WTC11 (cell line): ENCODE data around the gene SYCE3. TPM values are rescaled to one million over a fixed set of nuclear protein-coding genes. Genes with fewer than 3 reads are reported as not detected.
A peak's percentile ranks its signal among the peaks of the same experiment; 100 is the strongest.

Experiments used
- AR ChIP-seq: fragments of 250-450 bp; sonication (Bioruptor Pico); IDR thresholded peaks from 2 replicates; pipeline ENCODE4 v1.9.0; 2021; ENCODE audit warnings: mild to moderate bottlenecking
- ARID4B ChIP-seq: sonication (generic); formaldehyde crosslinking; IDR thresholded peaks from 2 replicates; pipeline ENCODE4 v1.8.0; 2023; ENCODE audit warnings: missing genetic modification reagents, mild to moderate bottlenecking, borderline replicate concordance
- ATF3 ChIP-seq: sonication (generic); formaldehyde crosslinking; conservative IDR thresholded peaks from 2 replicates; pipeline ENCODE4 v1.8.1; 2022; ENCODE audit warnings: mild to moderate bottlenecking, missing genetic modification reagents
- CREB1 ChIP-seq: sonication (generic); formaldehyde crosslinking; IDR thresholded peaks from 2 replicates; pipeline ENCODE4 v1.8.0; 2023; ENCODE audit warnings: mild to moderate bottlenecking, missing genetic modification reagents
- CREM ChIP-seq: sonication (generic); formaldehyde crosslinking; IDR thresholded peaks from 2 replicates; pipeline ENCODE4 v1.8.1; 2022; ENCODE audit warnings: mild to moderate bottlenecking, missing genetic modification reagents, moderate library complexity
- EMX1 ChIP-seq: fragments of 250-450 bp; sonication (Bioruptor Pico); IDR thresholded peaks from 2 replicates; pipeline ENCODE4 v1.8.0; 2021; ENCODE audit warnings: mild to moderate bottlenecking
- FOXJ3 ChIP-seq: sonication (generic); formaldehyde crosslinking; IDR thresholded peaks from 2 replicates; pipeline ENCODE4 v1.9.0; 2021; ENCODE audit warnings: missing genetic modification reagents, mild to moderate bottlenecking, borderline replicate concordance
- FOXP1 ChIP-seq: sonication (generic); formaldehyde crosslinking; IDR thresholded peaks from 2 replicates; pipeline ENCODE4 v1.8.0; 2022; ENCODE audit warnings: missing genetic modification reagents, mild to moderate bottlenecking, moderate library complexity, borderline replicate concordance
- FOXP4 ChIP-seq: sonication (generic); formaldehyde crosslinking; IDR thresholded peaks from 2 replicates; pipeline ENCODE4 v1.8.0; 2022; ENCODE audit warnings: mild to moderate bottlenecking, missing genetic modification reagents
- IRF2 ChIP-seq: sonication (generic); formaldehyde crosslinking; IDR thresholded peaks from 2 replicates; pipeline ENCODE4 v1.8.0; 2022; ENCODE audit warnings: low read depth, missing genetic modification reagents, borderline replicate concordance
- JUN ChIP-seq: sonication (generic); formaldehyde crosslinking; IDR thresholded peaks from 2 replicates; pipeline ENCODE4 v1.8.0; 2023; ENCODE audit warnings: mild to moderate bottlenecking, missing genetic modification reagents
- KAT7 ChIP-seq: sonication (generic); formaldehyde crosslinking; IDR thresholded peaks from 2 replicates; pipeline ENCODE4 v1.8.1; 2023; ENCODE audit warnings: missing genetic modification reagents, mild to moderate bottlenecking, borderline replicate concordance
- MYBL2 ChIP-seq: sonication (generic); formaldehyde crosslinking; IDR thresholded peaks from 2 replicates; pipeline ENCODE4 v1.8.1; 2023; ENCODE audit warnings: mild to moderate bottlenecking, moderate library complexity, missing genetic modification reagents
- NR3C1 ChIP-seq: sonication (generic); formaldehyde crosslinking; conservative IDR thresholded peaks from 2 replicates; pipeline ENCODE4 v1.8.1; 2023; ENCODE audit warnings: low read depth, mild to moderate bottlenecking, missing genetic modification reagents
- OVOL2 ChIP-seq: fragments of 250-450 bp; sonication (Bioruptor Pico); IDR thresholded peaks from 2 replicates; pipeline ENCODE4 v1.9.0; 2021; ENCODE audit warnings: mild to moderate bottlenecking, borderline replicate concordance
- PRRX2 ChIP-seq: fragments of 250-450 bp; sonication (Bioruptor Pico); IDR thresholded peaks from 2 replicates; pipeline ENCODE4 v1.8.0; 2021; ENCODE audit warnings: mild to moderate bottlenecking
- RELA ChIP-seq: sonication (generic); formaldehyde crosslinking; IDR thresholded peaks from 2 replicates; pipeline ENCODE4 v1.8.1; 2022; ENCODE audit warnings: missing genetic modification reagents, mild to moderate bottlenecking, borderline replicate concordance
- TCF7 ChIP-seq: sonication (generic); formaldehyde crosslinking; IDR thresholded peaks from 2 replicates; pipeline ENCODE4 v1.8.0; 2022; ENCODE audit warnings: mild to moderate bottlenecking, low read depth, missing genetic modification reagents, moderate library complexity
- TEAD1 ChIP-seq: sonication (generic); formaldehyde crosslinking; IDR thresholded peaks from 2 replicates; pipeline ENCODE4 v1.8.0; 2022; ENCODE audit warnings: mild to moderate bottlenecking, missing genetic modification reagents
- TEAD4 ChIP-seq: sonication (generic); formaldehyde crosslinking; IDR thresholded peaks from 2 replicates; pipeline ENCODE4 v1.8.0; 2022; ENCODE audit warnings: mild to moderate bottlenecking, missing genetic modification reagents
- ZBTB21 ChIP-seq: sonication (generic); formaldehyde crosslinking; IDR thresholded peaks from 2 replicates; pipeline ENCODE4 v1.8.1; 2023; ENCODE audit warnings: mild to moderate bottlenecking, missing genetic modification reagents, borderline replicate concordance
- ZNF121 ChIP-seq: sonication (generic); formaldehyde crosslinking; IDR thresholded peaks from 2 replicates; pipeline ENCODE4 v1.8.0; 2023; ENCODE audit warnings: missing genetic modification reagents
- ZNF232 ChIP-seq: sonication (generic); formaldehyde crosslinking; IDR thresholded peaks from 2 replicates; pipeline ENCODE4 v1.8.0; 2022; ENCODE audit warnings: mild to moderate bottlenecking, missing genetic modification reagents
- ZNF263 ChIP-seq: sonication (generic); formaldehyde crosslinking; IDR thresholded peaks from 2 replicates; pipeline ENCODE4 v1.8.1; 2022; ENCODE audit warnings: low read depth, mild to moderate bottlenecking, moderate library complexity, missing genetic modification reagents
- ZNF423 ChIP-seq: fragments of 250-450 bp; sonication (Bioruptor Pico); IDR thresholded peaks from 2 replicates; pipeline ENCODE4 v2.1.2; 2022; ENCODE audit warnings: mild to moderate bottlenecking, moderate library complexity
- ZNF671 ChIP-seq: fragments of 250-450 bp; sonication (Bioruptor Pico); IDR thresholded peaks from 2 replicates; pipeline ENCODE4 v1.8.0; 2021; ENCODE audit warnings: mild to moderate bottlenecking
- total RNA-seq: library from RNA; stranded (reverse); gene quantifications from 3 replicates; pipeline ENCODE4 v1.2.3, GENCODE V29; 2021
- TF ChIP-seq, protein P1 (sequence below): fragments of 250-450 bp; sonication (Bioruptor Pico); IDR thresholded peaks from 2 replicates; pipeline ENCODE4 v1.9.0; 2021; ENCODE audit warnings: mild to moderate bottlenecking, borderline replicate concordance

SYCE3 gene
- total RNA-seq, 1 experiment from 2014 or later: 0.46 TPM

GRCh38 chr22:50599816-50600455 lies 37.2 kb upstream of the SYCE3 start (continued):
- TF ChIP-seq FOXP4 (CRISPR knock-in tag) (peak; percentile 100), TEAD4 (CRISPR knock-in tag) (peak; percentile 99), EMX1 (CRISPR knock-in tag) (peak; percentile 43; the same call in 1 of the 2 replicates), ARID4B (CRISPR knock-in tag) (peak; percentile 100), MYBL2 (CRISPR knock-in tag) (peak; percentile 97), CREM (CRISPR knock-in tag) (peak; percentile 86; the same call in 1 of the 2 replicates), IRF2 (CRISPR knock-in tag) (peak; percentile 92; the same call in 1 of the 2 replicates), FOXJ3 (CRISPR knock-in tag) (no peak; the same call in 1 of the 2 replicates), ZNF423 (CRISPR knock-in tag) (no peak), PRRX2 (CRISPR knock-in tag) (peak; percentile 68; the same call in 1 of the 2 replicates), ZNF671 (CRISPR knock-in tag) (peak; percentile 43; the same call in 1 of the 2 replicates), NR3C1 (CRISPR knock-in tag) (peak; percentile 96), OVOL2 (CRISPR knock-in tag) (no peak), CREB1 (CRISPR knock-in tag) (peak; percentile 96), TEAD1 (CRISPR knock-in tag) (peak; percentile 98), TCF7 (CRISPR knock-in tag) (peak; percentile 99), JUN (CRISPR knock-in tag) (peak; percentile 99), FOXP1 (CRISPR knock-in tag) (peak; percentile 99), ZNF121 (CRISPR knock-in tag) (peak; percentile 90), AR (CRISPR knock-in tag) (no peak), ZNF232 (CRISPR knock-in tag) (peak; percentile 99), RELA (peak; percentile 99), ZBTB21 (CRISPR knock-in tag) (peak; percentile 94), KAT7 (CRISPR knock-in tag) (peak; percentile 100), ZNF263 (CRISPR knock-in tag) (peak; percentile 88), ATF3 (0 out of 2 replicates have a peak, but pooled peaks have one; percentile 48)
- TF ChIP-seq, protein P1, sequence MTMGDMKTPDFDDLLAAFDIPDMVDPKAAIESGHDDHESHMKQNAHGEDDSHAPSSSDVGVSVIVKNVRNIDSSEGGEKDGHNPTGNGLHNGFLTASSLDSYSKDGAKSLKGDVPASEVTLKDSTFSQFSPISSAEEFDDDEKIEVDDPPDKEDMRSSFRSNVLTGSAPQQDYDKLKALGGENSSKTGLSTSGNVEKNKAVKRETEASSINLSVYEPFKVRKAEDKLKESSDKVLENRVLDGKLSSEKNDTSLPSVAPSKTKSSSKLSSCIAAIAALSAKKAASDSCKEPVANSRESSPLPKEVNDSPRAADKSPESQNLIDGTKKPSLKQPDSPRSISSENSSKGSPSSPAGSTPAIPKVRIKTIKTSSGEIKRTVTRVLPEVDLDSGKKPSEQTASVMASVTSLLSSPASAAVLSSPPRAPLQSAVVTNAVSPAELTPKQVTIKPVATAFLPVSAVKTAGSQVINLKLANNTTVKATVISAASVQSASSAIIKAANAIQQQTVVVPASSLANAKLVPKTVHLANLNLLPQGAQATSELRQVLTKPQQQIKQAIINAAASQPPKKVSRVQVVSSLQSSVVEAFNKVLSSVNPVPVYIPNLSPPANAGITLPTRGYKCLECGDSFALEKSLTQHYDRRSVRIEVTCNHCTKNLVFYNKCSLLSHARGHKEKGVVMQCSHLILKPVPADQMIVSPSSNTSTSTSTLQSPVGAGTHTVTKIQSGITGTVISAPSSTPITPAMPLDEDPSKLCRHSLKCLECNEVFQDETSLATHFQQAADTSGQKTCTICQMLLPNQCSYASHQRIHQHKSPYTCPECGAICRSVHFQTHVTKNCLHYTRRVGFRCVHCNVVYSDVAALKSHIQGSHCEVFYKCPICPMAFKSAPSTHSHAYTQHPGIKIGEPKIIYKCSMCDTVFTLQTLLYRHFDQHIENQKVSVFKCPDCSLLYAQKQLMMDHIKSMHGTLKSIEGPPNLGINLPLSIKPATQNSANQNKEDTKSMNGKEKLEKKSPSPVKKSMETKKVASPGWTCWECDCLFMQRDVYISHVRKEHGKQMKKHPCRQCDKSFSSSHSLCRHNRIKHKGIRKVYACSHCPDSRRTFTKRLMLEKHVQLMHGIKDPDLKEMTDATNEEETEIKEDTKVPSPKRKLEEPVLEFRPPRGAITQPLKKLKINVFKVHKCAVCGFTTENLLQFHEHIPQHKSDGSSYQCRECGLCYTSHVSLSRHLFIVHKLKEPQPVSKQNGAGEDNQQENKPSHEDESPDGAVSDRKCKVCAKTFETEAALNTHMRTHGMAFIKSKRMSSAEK (CRISPR knock-in tag): no peak
